HEK293 (cell line): ENCODE results near the gene GDPD5.

Experiments used
- CTCF ChIA-PET: fragments of 350-600 bp; formaldehyde crosslinking; extraction: SDS; loops from one replicate; lab custom pipeline; 2021; ENCODE audit warnings: antibody characterized with exemption; lab: Yijun Ruan, JAX
- POLR2A ChIA-PET: fragments of 300-600 bp; formaldehyde crosslinking; extraction: SDS; loops from one replicate; lab custom pipeline; 2020; ENCODE audit warnings: antibody characterized with exemption, inconsistent platforms; lab: Yijun Ruan, JAX
- H3K27ac ChIP-seq: fragments of 200-500 bp; sonication (Bioruptor generic); 2 replicates; pipeline ENCODE4 v1.5.1; 2014; ENCODE audit warnings: low read depth, low read length, control low read depth, inconsistent platforms; ENCODE audit errors: extremely low read depth
- H3K36me3 ChIP-seq, 2 experiments: fragments of 200-500 bp in 1 of 2; sonication (Bioruptor generic) in 1 of 2; 1 replicate in 1 of 2; 2 replicates in 1 of 2; pipeline ENCODE4 v1.5.1; 2014 to 2017; ENCODE audit warnings: inconsistent platforms in 2 of 2, low read length in 2 of 2; ENCODE audit not compliant: control insufficient read depth in 2 of 2, insufficient read depth in 1 of 2
- H3K4me1 ChIP-seq: fragments of 200-500 bp; sonication (Bioruptor generic); 2 replicates; pipeline ENCODE4 v1.5.1; 2014; ENCODE audit warnings: mild to moderate bottlenecking, low read length, inconsistent platforms; ENCODE audit not compliant: control insufficient read depth, insufficient read depth
- H3K4me3 ChIP-seq: 2 replicates; pipeline ENCODE4 v1.5.1; 2011; ENCODE audit warnings: low read depth, mild to moderate bottlenecking, control low read depth, low read length, moderate library complexity
- H3K9me3 ChIP-seq: fragments of 200-500 bp; sonication (Bioruptor generic); 2 replicates; pipeline ENCODE4 v1.5.1; 2014; ENCODE audit warnings: low read depth, low read length, inconsistent platforms; ENCODE audit not compliant: control insufficient read depth, insufficient read depth
- GLI2 ChIP-seq: fragments of 450-650 bp; formaldehyde crosslinking; IDR thresholded peaks from 2 replicates; pipeline ENCODE4; 2017; ENCODE audit warnings: missing biosample characterization, missing genetic modification characterization, low read depth, borderline replicate concordance
- GLI4 ChIP-seq: fragments of 450-650 bp; formaldehyde crosslinking; IDR thresholded peaks from 2 replicates; pipeline ENCODE4 v1.5.1; 2016; ENCODE audit warnings: missing biosample characterization, missing genetic modification characterization
- KLF1 ChIP-seq: fragments of 450-650 bp; formaldehyde crosslinking; IDR thresholded peaks from 2 replicates; pipeline ENCODE4 v1.5.1; 2016; ENCODE audit warnings: missing biosample characterization, missing genetic modification characterization
- OVOL3 ChIP-seq: fragments of 450-650 bp; formaldehyde crosslinking; IDR thresholded peaks from 2 replicates; pipeline ENCODE4 v1.5.1; 2016; ENCODE audit warnings: missing biosample characterization, missing genetic modification characterization
- PRDM2 ChIP-seq: fragments of 450-650 bp; formaldehyde crosslinking; IDR thresholded peaks from 2 replicates; pipeline ENCODE4 v1.5.1; 2016; ENCODE audit warnings: missing biosample characterization, missing genetic modification characterization, borderline replicate concordance
- PRDM6 ChIP-seq: fragments of 450-650 bp; formaldehyde crosslinking; IDR thresholded peaks from 2 replicates; pipeline ENCODE4 v1.5.1; 2017; ENCODE audit warnings: missing biosample characterization, missing genetic modification characterization
- SETDB1 ChIP-seq: IDR thresholded peaks from one replicate; pipeline ENCODE4 v1.6.1; 2017; ENCODE audit warnings: mild to moderate bottlenecking, low read length, moderate library complexity, mixed read lengths; ENCODE audit not compliant: insufficient read length
- TRIM28 ChIP-seq: IDR thresholded peaks from 2 replicates; pipeline ENCODE4 v1.6.1; 2011; ENCODE audit warnings: low read length, control low read depth, borderline replicate concordance
- ZBTB1 ChIP-seq: fragments of 450-650 bp; formaldehyde crosslinking; IDR thresholded peaks from 2 replicates; pipeline ENCODE4 v1.5.1; 2016; ENCODE audit warnings: missing biosample characterization, missing genetic modification characterization
- ZNF155 ChIP-seq: fragments of 450-650 bp; formaldehyde crosslinking; IDR thresholded peaks from 2 replicates; pipeline ENCODE4 v1.5.1; 2016; ENCODE audit warnings: missing biosample characterization, missing genetic modification characterization
- ZNF184 ChIP-seq: fragments of 450-650 bp; IDR thresholded peaks from 2 replicates; pipeline ENCODE4 v1.5.1; 2018; ENCODE audit warnings: missing biosample characterization, mild to moderate bottlenecking, missing genetic modification characterization
- ZNF324 ChIP-seq: fragments of 450-650 bp; formaldehyde crosslinking; IDR thresholded peaks from 2 replicates; pipeline ENCODE4 v1.5.1; 2016; ENCODE audit warnings: missing biosample characterization, missing genetic modification characterization
- ZNF37A ChIP-seq: fragments of 450-650 bp; IDR thresholded peaks from 2 replicates; pipeline ENCODE4 v1.5.1; 2018; ENCODE audit warnings: missing biosample characterization, missing genetic modification characterization
- ZNF585B ChIP-seq: fragments of 450-650 bp; formaldehyde crosslinking; IDR thresholded peaks from 2 replicates; pipeline ENCODE4 v1.5.1; 2016; ENCODE audit warnings: missing biosample characterization, missing genetic modification characterization
- ZNF596 ChIP-seq: fragments of 450-650 bp; IDR thresholded peaks from 2 replicates; pipeline ENCODE4 v1.5.0; 2018; ENCODE audit warnings: missing biosample characterization, mild to moderate bottlenecking, missing genetic modification characterization, moderate library complexity
- ZNF610 ChIP-seq: fragments of 450-650 bp; formaldehyde crosslinking; IDR thresholded peaks from 2 replicates; pipeline ENCODE4 v1.5.1; 2016; ENCODE audit warnings: missing biosample characterization, missing genetic modification characterization, borderline replicate concordance
- ZNF747 ChIP-seq: fragments of 450-650 bp; formaldehyde crosslinking; IDR thresholded peaks from 2 replicates; pipeline ENCODE4 v1.5.1; 2016; ENCODE audit warnings: missing biosample characterization, missing genetic modification characterization
- ZNF843 ChIP-seq: fragments of 450-650 bp; formaldehyde crosslinking; IDR thresholded peaks from 2 replicates; pipeline ENCODE4 v1.5.1; 2016; ENCODE audit warnings: missing biosample characterization, missing genetic modification characterization
- ZSCAN16 ChIP-seq: fragments of 450-650 bp; formaldehyde crosslinking; IDR thresholded peaks from 2 replicates; pipeline ENCODE4 v1.5.1; 2016; ENCODE audit warnings: missing biosample characterization, missing genetic modification characterization

The GDPD5 gene

GRCh38 chr11:75474878-75475766 is 50.6 kb downstream of the GDPD5 start:
- H3K9me3 ChIP-seq = no peaks in the 10 kb centered on the region
- no peak overlapping the region for H3K27ac ChIP-seq
- no peak overlapping the region for H3K4me3 ChIP-seq
- POLR2A ChIA-PET = no interaction called here
- no peaks in the 10 kb centered on the region for H3K36me3 ChIP-seq
- TF ChIP-seq GLI4 (tag by site-specific recombination) (0 out of 2 replicates have a peak, but pooled peaks have one; percentile 37), ZNF155 (tag by site-specific recombination) (no peak)
- no peaks in the 10 kb centered on the region for H3K4me1 ChIP-seq
- CTCF ChIA-PET = interaction anchor here (0.5 to 0.8 kb wide), 4 partner anchors 30 to 89 kb away, joined by 3 to 7 read pairs (median 3); no protein-coding TSS in a partner anchor

DNA sequence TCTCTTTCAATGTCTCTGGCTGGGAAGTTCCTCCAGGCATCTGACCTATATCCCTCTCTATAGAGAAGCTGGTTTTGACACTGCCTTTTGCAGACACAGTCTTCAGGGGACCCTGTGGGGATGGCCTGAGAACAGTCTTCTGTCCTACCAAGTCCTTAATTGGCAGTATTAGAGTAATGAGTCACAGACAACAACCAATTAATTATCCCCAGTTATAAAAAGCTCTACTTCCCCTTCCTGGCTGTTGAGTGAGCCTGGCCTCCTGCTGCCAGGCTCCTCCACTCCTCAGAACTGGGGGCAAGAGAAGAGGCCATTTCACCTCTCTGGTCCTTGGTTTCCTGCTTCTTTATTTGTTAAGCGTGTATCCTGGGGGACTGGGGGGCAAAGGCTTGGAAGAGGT is 51.5 kb downstream of the GDPD5 start:
- ChIA-PET POLR2A (no interaction called here), CTCF (interaction anchor here (0.6 kb wide), 1 partner anchor 90 kb away, joined by 3 read pairs; no protein-coding TSS in a partner anchor)
- H3K27ac ChIP-seq = no peak overlapping the region
- H3K4me3 ChIP-seq = no peak overlapping the region
- no peaks in the 10 kb centered on the region for H3K9me3 ChIP-seq
- TF ChIP-seq KLF1 = no peak
- TF ChIP-seq GLI2 (tag by site-specific recombination) = no peak
- TF ChIP-seq ZNF324 (tag by site-specific recombination) = no peak
- TF ChIP-seq TRIM28 = no peak
- TF ChIP-seq ZNF843 (tag by site-specific recombination) = no peak
- no peak for TF ChIP-seq ZNF585B
- TF ChIP-seq PRDM2 (tag by site-specific recombination) = no peak
- no peak for TF ChIP-seq ZBTB1 (tag by site-specific recombination)
- TF ChIP-seq ZSCAN16 = no peak
- TF ChIP-seq ZNF37A (tag by site-specific recombination) = no peak
- TF ChIP-seq PRDM6 (tag by site-specific recombination) = no peak
- no peak for TF ChIP-seq ZNF184 (tag by site-specific recombination)
- no peak for TF ChIP-seq ZNF747 (tag by site-specific recombination)
- no peak for TF ChIP-seq SETDB1
- TF ChIP-seq ZNF610 (tag by site-specific recombination) = no peak
- TF ChIP-seq ZNF596 (tag by site-specific recombination) = no peak
- TF ChIP-seq OVOL3 (tag by site-specific recombination) = no peak
- no peaks in the 10 kb centered on the region for H3K4me1 ChIP-seq
- H3K36me3 ChIP-seq = no peaks in the 10 kb centered on the region
